Stimulated activated CD8-positive, alpha-beta memory T cell treated with anti-CD3 and anti-CD28 coated beads, Interleukin-15, amount 100 ng/mL, for 4 hours (primary cell): ENCODE results near the gene MYO3B.

Experiments used
- DNase-seq, 2 donors: peaks; one replicate each; pipeline ENCODE4 v3.0.0-alpha.2; 2020; ENCODE audit warnings: low read depth in 2 of 2

MYO3B gene

GRCh38 chr2:170177950-170178781 lies at the start of gene MYO3B:
Gene MYO3B, plus strand, starts transcription at chr2:170178147. Its CDS starts 141 bp downstream, at chr2:170178288.
- DNase-seq, result no peak

GRCh38 chr2:170139276-170139967 lies 38.5 kb upstream of the MYO3B start:
- DNase-seq, result no peak

- DNase-seq, result no peak
Observed at GRCh38 chr2:170140561-170140960, 37.4 kb upstream of the MYO3B start.

GRCh38 chr2:170141865-170142264 lies 36.1 kb upstream of the MYO3B start:
- no peak for DNase-seq

- no peak for DNase-seq
Observed at GRCh38 chr2:170142502-170142901, 35.4 kb upstream of the MYO3B start.

- no peak for DNase-seq
Observed at GRCh38 chr2:170143045-170143717, 34.8 kb upstream of the MYO3B start.

- no peak for DNase-seq
Observed at GRCh38 chr2:170144761-170145160, 33.2 kb upstream of the MYO3B start.

GRCh38 chr2:170145191-170145590 lies 32.8 kb upstream of the MYO3B start:
- no peak for DNase-seq

GRCh38 chr2:170145675-170146432 lies 32.1 kb upstream of the MYO3B start:
- DNase-seq, result no peak

- no peak for DNase-seq
Observed at GRCh38 chr2:170146784-170147183, 31.2 kb upstream of the MYO3B start.

GRCh38 chr2:170147576-170147975 lies 30.4 kb upstream of the MYO3B start:
- DNase-seq, result no peak

- no peak for DNase-seq
Observed at GRCh38 chr2:170148161-170148560, 29.8 kb upstream of the MYO3B start.

- no peak for DNase-seq
Observed at GRCh38 chr2:170152421-170152820, 25.5 kb upstream of the MYO3B start.

- no peak for DNase-seq
Observed at GRCh38 chr2:170155022-170155722, 22.8 kb upstream of the MYO3B start.

GRCh38 chr2:170155723-170156253 lies 22.2 kb upstream of the MYO3B start:
- no peak for DNase-seq

- DNase-seq, result no peak
Observed at GRCh38 chr2:170156592-170156991, 21.4 kb upstream of the MYO3B start.

- DNase-seq, result no peak
Observed at GRCh38 chr2:170157025-170157684, 20.8 kb upstream of the MYO3B start.

- DNase-seq, result no peak
Observed at GRCh38 chr2:170159060-170159459, 18.9 kb upstream of the MYO3B start.

GRCh38 chr2:170161516-170162270 lies 16.3 kb upstream of the MYO3B start:
- no peak for DNase-seq

GRCh38 chr2:170162271-170162632 lies 15.7 kb upstream of the MYO3B start:
- no peak for DNase-seq
